HUES6 (cell line): ENCODE results near the gene C5.

ENCODE experiments used
- H3K27ac ChIP-seq: 2 replicates; pipeline ENCODE4 v1.7.0; 2013; ENCODE audit warnings: low read depth, mild to moderate bottlenecking, low read length, inconsistent platforms
- H3K27me3 ChIP-seq: 2 replicates; pipeline ENCODE4 v1.6.1; 2013; ENCODE audit warnings: low read length; ENCODE audit not compliant: control insufficient read depth, insufficient read depth
- H3K36me3 ChIP-seq: 2 replicates; pipeline ENCODE4 v1.6.1; 2013; ENCODE audit warnings: low read length; ENCODE audit not compliant: control insufficient read depth, insufficient read depth
- H3K4me1 ChIP-seq: 2 replicates; pipeline ENCODE4 v1.6.1; 2013; ENCODE audit warnings: low read length; ENCODE audit not compliant: control insufficient read depth, insufficient read depth
- H3K4me3 ChIP-seq: 2 replicates; pipeline ENCODE4 v1.5.1; 2013; ENCODE audit warnings: low read depth, low read length
- H3K9ac ChIP-seq: one replicate; pipeline ENCODE4 v1.6.1; 2013; ENCODE audit warnings: mild to moderate bottlenecking, low read length
- H3K9me3 ChIP-seq: 2 replicates; pipeline ENCODE4 v1.6.1; 2013; ENCODE audit warnings: low read depth, low read length; ENCODE audit not compliant: control insufficient read depth, insufficient read depth

Gene C5

GRCh38 chr9:120905315-120906164, 144.5 kb downstream of the C5 start:
- no peaks in the 10 kb centered on the region for H3K27me3 ChIP-seq
- H3K4me1 ChIP-seq, result no peaks in the 10 kb centered on the region
- no peak overlapping the region for H3K9ac ChIP-seq
- no peak overlapping the region for H3K4me3 ChIP-seq
- H3K36me3 ChIP-seq, result no peaks in the 10 kb centered on the region
- H3K9me3 ChIP-seq, result no peaks in the 10 kb centered on the region
- no peak overlapping the region for H3K27ac ChIP-seq

GRCh38 chr9:120904978-120905301, 145.1 kb downstream of the C5 start:
- Histone ChIP-seq H3K4me1 (no peaks in the 10 kb centered on the region), H3K9me3 (no peaks in the 10 kb centered on the region), H3K36me3 (no peaks in the 10 kb centered on the region), H3K4me3 (no peak overlapping the region), H3K27ac (no peak overlapping the region), H3K9ac (no peak overlapping the region), H3K27me3 (no peaks in the 10 kb centered on the region)

- Histone ChIP-seq H3K27me3 (no peaks in the 10 kb centered on the region), H3K27ac (no peak overlapping the region), H3K9ac (no peak overlapping the region), H3K36me3 (no peaks in the 10 kb centered on the region), H3K9me3 (no peaks in the 10 kb centered on the region), H3K4me3 (no peak overlapping the region), H3K4me1 (no peaks in the 10 kb centered on the region)
These were observed 145.8 kb downstream of the C5 start for GRCh38 chr9:120904061-120904977.

GRCh38 chr9:120902569-120903535, 147.2 kb downstream of the C5 start:
- H3K9me3 ChIP-seq, result no peaks in the 10 kb centered on the region
- no peaks in the 10 kb centered on the region for H3K27me3 ChIP-seq
- no peak overlapping the region for H3K27ac ChIP-seq
- H3K4me3 ChIP-seq, result no peak overlapping the region
- no peaks in the 10 kb centered on the region for H3K36me3 ChIP-seq
- H3K9ac ChIP-seq, result no peak overlapping the region
- no peaks in the 10 kb centered on the region for H3K4me1 ChIP-seq
